ENCODE data around the gene SERPINA5. TPM values are rescaled to one million over a fixed set of nuclear protein-coding genes. Genes with fewer than 3 reads are reported as not detected.

Gene SERPINA5
- total and polyA plus RNA-seq, 10 of the 15 experiments (the other 5 are each of a cell fraction or from before 2014, with no cell fraction given), result 0.90 TPM; not detected in 9

GRCh38 chr14:94557327-94557726 lies 23.9 kb upstream of the SERPINA5 start:
- no TSS peak for BruUV-seq (replicated peaks)
- CTCF ChIA-PET, result interaction anchor here (0.9 kb wide), 1 partner anchor 9 kb away, joined by 3 read pairs; no protein-coding TSS in a partner anchor
- intact Hi-C loops (cut with micrococcal nuclease; ENCODE audit: unreplicated experiment) (no loop called here), in situ Hi-C loops (cut with MboI) (no loop called here)
- H3K9me3 ChIP-seq (replicated peaks; ENCODE audit: control insufficient read depth, insufficient read depth, low read length), result no peaks in the 10 kb centered on the region; the same call in 2 of the 3 replicates
- 100% methylated on average over 1 of the region's 1 CpG for WGBS (ENCODE audit: insufficient coverage, insufficient replicate concordance, low lambda C conversion rate, missing lambda C conversion rate)
- POLR2A ChIA-PET, result no interaction called here
- FAIRE-seq, result no peak
- no peak overlapping the region for H3K27ac ChIP-seq (ENCODE audit: control insufficient read depth, insufficient read depth)
- no peak for ATAC-seq
- H3K79me2 ChIP-seq (ENCODE audit: control insufficient read depth, insufficient read depth, low read length), result no peaks in the 10 kb centered on the region
- H3K4me1 ChIP-seq (ENCODE audit: control insufficient read depth, insufficient read depth, low read length), result no peaks in the 10 kb centered on the region
- H4K20me1 ChIP-seq (ENCODE audit: control insufficient read depth, insufficient read depth), result no peaks in the 10 kb centered on the region
- H3K9ac ChIP-seq (ENCODE audit: control insufficient read depth, insufficient read depth, low read length), result no peak overlapping the region
- no peaks in the 10 kb centered on the region for H3K27me3 ChIP-seq (replicated peaks in 1 of 2; ENCODE audit: control insufficient read depth in 2 of 2, insufficient read depth in 2 of 2, low read length in 1 of 2)
- H3K4me2 ChIP-seq (ENCODE audit: control insufficient read depth, insufficient read depth), result no peak overlapping the region
- no peak overlapping the region for H2AFZ ChIP-seq (ENCODE audit: control insufficient read depth, low read depth, low read length)
- no peak overlapping the region for H3K4me3 ChIP-seq
- SMC1A ChIA-PET (ENCODE audit: uncharacterized antibody, unreplicated experiment), result no interaction called here
- DNase-seq (ENCODE audit: low read depth, low spot score), result no peak
- RAD21 ChIA-PET (ENCODE audit: unreplicated experiment), result no interaction called here
- H3K36me3 ChIP-seq (ENCODE audit: control insufficient read depth in 2 of 2, insufficient read depth in 2 of 2, low read length in 1 of 2), result no peaks in the 10 kb centered on the region
- TF ChIP-seq GABPA (IDR thresholded peaks at IDR 0.05; ENCODE audit: low read depth) (no peak), SP1 (IDR thresholded peaks at IDR 0.05; ENCODE audit: low read depth, low read length) (no peak), RELB (IDR thresholded peaks at IDR 0.05; ENCODE audit: low read depth) (no peak), TCF3 (IDR thresholded peaks at IDR 0.05; ENCODE audit: borderline replicate concordance, insufficient read depth, low read depth, low read length) (no peak), IKZF1 (conservative IDR thresholded peaks at IDR 0.05) (no peak), NFIC (IDR thresholded peaks at IDR 0.05; ENCODE audit: low read depth, low read length) (no peak), PAX8 (IDR thresholded peaks at IDR 0.05) (no peak), DPF2 (IDR thresholded peaks at IDR 0.05) (no peak), ZSCAN29 (IDR thresholded peaks at IDR 0.05) (no peak), ZNF207 (IDR thresholded peaks at IDR 0.05; ENCODE audit: borderline replicate concordance) (no peak), SUZ12 (IDR thresholded peaks at IDR 0.05; ENCODE audit: unreplicated experiment) (no peak), RCOR1 (conservative IDR thresholded peaks at IDR 0.05; ENCODE audit: low read depth, low read length) (no peak), CTCF (IDR thresholded peaks at IDR 0.05 in 2 of 3, conservative IDR thresholded peaks at IDR 0.05 in 1 of 3; ENCODE audit: control insufficient read depth in 2 of 3, extremely low read depth in 1 of 3, insufficient read depth in 1 of 3, low read depth in 3 of 3, low read length in 3 of 3) (no peak), ZBED1 (IDR thresholded peaks at IDR 0.05; ENCODE audit: borderline replicate concordance) (no peak), SIX5 (IDR thresholded peaks at IDR 0.05; ENCODE audit: low read depth, low read length, severe bottlenecking) (no peak), TAF1 (IDR thresholded peaks at IDR 0.05; ENCODE audit: borderline replicate concordance, low read depth, low read length) (no peak), CBFB (IDR thresholded peaks at IDR 0.05; ENCODE audit: low read depth) (no peak), ZNF592 (IDR thresholded peaks at IDR 0.05) (no peak), RUNX3 (IDR thresholded peaks at IDR 0.05; ENCODE audit: low read length) (no peak)
